Effector memory CD4-positive, alpha-beta T cell (primary cell): ENCODE results near the gene ERRFI1.
"Not testable (repeated sequence)": the region's sequence is repeated elsewhere in the genome, so short reads cannot be mapped to it uniquely, and the experiment has no call there.

ENCODE experiments used
- DNase-seq, 3 donors: peaks; one replicate each; pipeline ENCODE4 v3.0.0-alpha.2; 2020
- H3K27ac ChIP-seq: 2 replicates; pipeline ENCODE4 v1.7.0; 2013; ENCODE audit warnings: mild to moderate bottlenecking, low read length, moderate library complexity; ENCODE audit not compliant: insufficient read depth, poor library complexity, severe bottlenecking
- H3K27me3 ChIP-seq: replicated peaks from 2 replicates; pipeline ENCODE4 v1.7.0; 2013; ENCODE audit warnings: mild to moderate bottlenecking, low read length; ENCODE audit not compliant: insufficient read depth, control insufficient read depth, poor library complexity, severe bottlenecking
- H3K36me3 ChIP-seq: 2 replicates; pipeline ENCODE4 v1.7.0; 2013; ENCODE audit warnings: mild to moderate bottlenecking, low read length, moderate library complexity; ENCODE audit not compliant: control insufficient read depth, insufficient read depth
- H3K4me1 ChIP-seq: 2 replicates; pipeline ENCODE4 v1.7.0; 2013; ENCODE audit warnings: low read length, mild to moderate bottlenecking; ENCODE audit not compliant: control insufficient read depth, insufficient read depth, poor library complexity, severe bottlenecking
- H3K4me3 ChIP-seq: 2 replicates; pipeline ENCODE4 v1.7.0; 2013; ENCODE audit warnings: low read length, low read depth, mild to moderate bottlenecking; ENCODE audit not compliant: insufficient read depth, poor library complexity, severe bottlenecking
- H3K9me3 ChIP-seq: 2 replicates; pipeline ENCODE4 v1.7.0; 2013; ENCODE audit warnings: mild to moderate bottlenecking, low read length, moderate library complexity; ENCODE audit not compliant: control insufficient read depth

ERRFI1 gene

DNA sequence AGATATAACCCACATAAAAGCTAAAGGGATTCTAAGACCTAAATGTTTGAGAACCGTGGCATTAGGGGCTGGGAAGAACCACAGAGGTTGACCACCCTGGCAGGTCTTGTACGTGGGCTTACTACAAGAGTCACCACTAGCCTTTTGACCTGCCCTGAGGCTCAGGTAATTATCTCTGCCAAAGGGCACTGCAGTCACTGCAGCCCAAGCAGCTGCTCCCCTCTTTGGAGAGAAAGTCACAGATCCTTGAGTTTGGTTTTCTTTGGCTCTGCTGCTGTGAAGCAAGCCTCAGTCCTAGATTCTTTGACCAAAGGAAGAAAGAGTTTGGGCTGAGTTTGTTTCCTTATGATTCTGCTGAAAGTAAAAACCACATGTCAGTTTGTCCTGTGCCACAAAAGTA is 53.0 kb downstream of the ERRFI1 start:
- Histone ChIP-seq H3K27ac (no peak overlapping the region), H3K36me3 (peaks cover 39% of the 10 kb centered on the region), H3K9me3 (no peaks in the 10 kb centered on the region), H3K4me1 (no peaks in the 10 kb centered on the region), H3K27me3 (no peaks in the 10 kb centered on the region), H3K4me3 (no peak overlapping the region)
- DNase-seq, result no peak

DNA sequence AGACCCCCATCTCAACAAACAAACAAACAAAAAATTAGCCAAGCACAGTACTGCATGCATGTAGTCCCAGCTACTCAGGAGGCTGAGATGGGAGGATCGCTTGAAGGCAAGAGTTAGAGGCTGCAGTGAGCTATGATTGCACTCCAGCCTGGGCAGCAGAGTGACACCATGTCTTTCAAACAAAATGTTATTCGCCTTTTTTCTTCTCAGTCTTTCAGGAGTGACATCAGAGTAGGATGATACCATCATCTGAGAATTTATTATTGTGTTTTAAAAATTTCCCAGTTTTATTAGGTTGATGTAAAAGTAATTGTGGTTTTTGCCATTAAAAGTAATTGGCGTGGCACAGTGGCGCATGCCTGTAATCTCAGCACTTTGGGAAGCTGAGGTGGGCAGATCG is 53.8 kb downstream of the ERRFI1 start:
- Histone ChIP-seq H3K9me3 (no peaks in the 10 kb centered on the region), H3K27me3 (no peaks in the 10 kb centered on the region), H3K4me1 (no peaks in the 10 kb centered on the region), H3K27ac (no peak overlapping the region), H3K4me3 (no peak overlapping the region), H3K36me3 (peaks cover 41% of the 10 kb centered on the region)
- no peak for DNase-seq

DNA sequence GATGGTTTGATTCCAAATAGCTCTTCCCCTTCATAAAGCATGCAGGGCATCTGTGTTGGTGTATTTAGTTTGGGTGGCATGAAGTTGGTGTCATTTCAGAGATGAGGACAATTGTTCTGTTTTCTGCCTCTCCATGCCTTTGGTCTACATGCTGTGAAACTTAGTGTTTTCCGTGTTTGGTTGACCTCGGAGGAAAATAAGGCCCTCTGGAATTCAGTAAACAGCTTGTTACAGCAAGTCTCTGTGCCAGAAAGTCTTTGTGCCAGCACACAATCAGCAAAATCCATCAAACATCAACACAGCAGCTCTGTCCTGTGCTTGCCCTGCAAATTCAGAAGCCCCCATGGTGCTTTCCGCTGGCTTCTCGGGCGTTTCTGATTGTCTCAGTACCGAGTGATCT is 55.1 kb downstream of the ERRFI1 start:
- H3K36me3 ChIP-seq, result peaks cover 49% of the 10 kb centered on the region
- H3K4me1 ChIP-seq, result no peaks in the 10 kb centered on the region
- DNase-seq, result no peak
- no peak overlapping the region for H3K4me3 ChIP-seq
- H3K27ac ChIP-seq, result no peak overlapping the region
- H3K27me3 ChIP-seq, result no peaks in the 10 kb centered on the region
- no peaks in the 10 kb centered on the region for H3K9me3 ChIP-seq

DNA sequence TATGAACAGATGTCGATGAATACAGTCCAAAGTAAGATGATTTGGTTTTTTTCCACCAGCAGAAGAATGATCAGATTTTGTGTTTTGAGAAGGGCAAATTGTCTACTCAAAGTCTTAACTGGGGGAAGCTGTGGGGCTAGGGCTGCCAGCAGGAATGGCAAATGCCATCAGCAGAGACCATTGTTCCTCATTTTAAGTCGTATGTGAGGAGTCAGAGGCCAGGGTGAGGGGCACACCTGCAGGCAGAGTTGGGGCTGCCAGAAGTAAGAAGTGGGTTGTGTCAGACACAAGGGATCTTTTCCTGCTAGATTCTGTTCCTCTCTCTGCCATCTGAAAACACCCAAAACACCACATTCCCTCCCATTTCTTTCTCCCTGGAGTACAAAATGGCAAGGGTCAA is 55.9 kb downstream of the ERRFI1 start:
- H3K4me1 ChIP-seq, result no peaks in the 10 kb centered on the region
- H3K27ac ChIP-seq, result no peak overlapping the region
- peaks cover 52% of the 10 kb centered on the region for H3K36me3 ChIP-seq
- DNase-seq, result no peak
- H3K27me3 ChIP-seq, result no peaks in the 10 kb centered on the region
- no peak overlapping the region for H3K4me3 ChIP-seq
- no peaks in the 10 kb centered on the region for H3K9me3 ChIP-seq

DNA sequence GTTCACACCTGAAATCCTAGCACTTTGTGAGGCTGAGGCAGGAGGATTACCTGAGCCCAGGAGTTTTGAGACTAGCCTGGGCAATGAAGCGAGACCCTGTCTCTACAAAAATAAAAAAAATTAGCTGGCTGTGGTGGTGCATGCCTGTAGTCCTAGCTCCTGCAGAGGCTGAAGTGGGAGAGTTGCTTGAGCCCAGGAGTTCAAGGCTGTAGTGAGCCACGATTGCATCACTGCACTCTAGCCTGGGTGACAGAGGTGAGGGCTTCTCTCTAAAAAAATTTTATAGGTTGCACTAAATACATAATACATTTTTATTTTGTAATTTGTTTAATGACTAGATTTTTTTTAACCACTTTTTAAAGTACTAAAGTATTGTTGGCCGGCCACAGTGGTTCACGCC is 58.5 kb downstream of the ERRFI1 start:
- DNase-seq, result no peak
- peaks cover 64% of the 10 kb centered on the region for H3K36me3 ChIP-seq

DNA sequence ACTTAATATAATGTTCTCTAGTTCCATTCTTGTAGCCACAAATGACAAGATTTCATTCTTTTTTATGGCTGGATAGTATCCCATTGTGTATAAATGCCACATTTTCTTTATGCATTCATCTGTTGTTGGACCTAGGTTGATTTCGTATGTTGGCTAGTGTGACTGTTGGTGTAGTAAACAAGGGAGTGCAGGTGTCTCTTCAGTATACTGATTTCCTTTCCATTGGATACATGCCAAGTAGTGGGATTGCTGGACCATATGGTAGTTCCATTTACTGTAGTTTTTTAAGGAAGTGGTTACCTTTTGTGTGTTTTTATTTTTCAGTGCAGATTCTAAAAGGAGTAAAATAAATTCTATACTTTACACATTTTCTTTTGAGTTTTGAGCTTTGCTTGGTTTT is 58.9 kb downstream of the ERRFI1 start:
- no peak overlapping the region for H3K4me3 ChIP-seq
- H3K4me1 ChIP-seq, result peaks cover 10% of the 10 kb centered on the region
- peaks cover 59% of the 10 kb centered on the region for H3K36me3 ChIP-seq
- no peaks in the 10 kb centered on the region for H3K27me3 ChIP-seq
- no peaks in the 10 kb centered on the region for H3K9me3 ChIP-seq
- no peak overlapping the region for H3K27ac ChIP-seq
- DNase-seq, result no peak

More for the DNA sequence above, 58.5 kb downstream of the ERRFI1 start:
- H3K9me3 ChIP-seq, result no peaks in the 10 kb centered on the region
- H3K4me3 ChIP-seq, result no peak overlapping the region
- H3K4me1 ChIP-seq, result peaks cover 5% of the 10 kb centered on the region
- no peak overlapping the region for H3K27ac ChIP-seq
- no peaks in the 10 kb centered on the region for H3K27me3 ChIP-seq

DNA sequence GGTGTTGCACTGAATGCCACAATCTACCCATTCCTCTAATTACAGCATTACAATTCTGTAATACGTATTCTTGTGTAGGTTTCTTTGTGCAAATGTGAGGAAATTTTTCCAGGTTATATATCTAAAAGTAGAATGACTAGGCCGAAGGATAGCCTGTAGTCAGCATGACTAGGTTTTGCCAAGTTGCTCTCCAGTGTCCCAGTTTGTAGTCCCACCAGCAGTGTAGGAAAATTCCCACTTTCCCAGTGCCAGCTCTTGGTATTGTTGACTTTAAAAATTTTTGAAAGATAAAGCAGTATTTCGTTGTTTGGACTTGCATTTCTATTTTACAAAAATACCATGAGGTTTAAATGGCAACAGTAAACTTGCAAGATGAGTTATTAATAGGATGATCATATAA is 61.6 kb downstream of the ERRFI1 start:
- Histone ChIP-seq H3K36me3 (peaks cover 36% of the 10 kb centered on the region), H3K4me3 (no peak overlapping the region), H3K9me3 (no peaks in the 10 kb centered on the region), H3K4me1 (peaks cover 19% of the 10 kb centered on the region), H3K27me3 (no peaks in the 10 kb centered on the region), H3K27ac (no peak overlapping the region)
- DNase-seq, result no peak

DNA sequence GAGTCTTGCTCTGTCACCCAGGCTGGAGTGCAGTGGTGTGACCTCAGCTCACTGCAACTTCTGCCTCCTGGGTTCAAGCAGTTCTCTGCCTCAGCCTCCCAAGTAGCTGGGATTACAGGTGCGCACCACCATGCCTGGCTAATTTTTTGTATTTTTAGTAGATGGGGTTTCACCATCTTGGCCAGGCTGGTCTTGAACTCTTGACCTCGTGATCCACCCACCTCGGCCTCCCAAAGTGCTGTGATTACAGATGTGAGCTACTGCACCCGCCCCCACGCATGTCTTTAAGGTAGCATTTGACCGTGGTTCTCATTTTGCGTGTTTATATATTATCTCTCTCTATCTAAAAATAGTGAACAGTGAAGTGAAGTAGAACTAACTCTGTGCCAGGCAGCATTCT is 62.3 kb downstream of the ERRFI1 start:
- not testable (repeated sequence) for H3K9me3 ChIP-seq, H3K27ac ChIP-seq, H3K4me3 ChIP-seq, DNase-seq, H3K27me3 ChIP-seq
- peaks cover 19% of the 10 kb centered on the region for H3K4me1 ChIP-seq
- H3K36me3 ChIP-seq, result peaks cover 36% of the 10 kb centered on the region

DNA sequence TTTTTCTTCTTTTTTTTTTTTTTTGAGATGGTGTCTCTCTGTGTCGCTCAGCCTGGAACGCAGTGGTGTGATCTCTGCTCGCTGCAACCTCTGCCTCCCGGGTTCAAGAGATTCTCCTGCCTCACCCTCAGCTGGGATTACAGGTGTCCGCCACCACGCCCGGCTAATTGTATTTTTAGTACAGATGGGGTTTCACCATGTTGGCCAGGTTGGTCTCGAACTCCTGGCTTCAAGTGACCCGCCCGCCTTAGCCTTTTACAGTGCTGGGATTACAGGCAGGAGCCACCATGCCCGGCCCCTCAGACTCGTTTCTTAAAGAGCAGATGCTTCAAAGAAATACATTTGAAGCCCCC is 62.8 kb downstream of the ERRFI1 start:
- not testable (repeated sequence) for H3K27me3 ChIP-seq, DNase-seq, H3K9me3 ChIP-seq, H3K27ac ChIP-seq, H3K4me3 ChIP-seq
- Histone ChIP-seq H3K36me3 (peaks cover 36% of the 10 kb centered on the region), H3K4me1 (peaks cover 19% of the 10 kb centered on the region)

DNA sequence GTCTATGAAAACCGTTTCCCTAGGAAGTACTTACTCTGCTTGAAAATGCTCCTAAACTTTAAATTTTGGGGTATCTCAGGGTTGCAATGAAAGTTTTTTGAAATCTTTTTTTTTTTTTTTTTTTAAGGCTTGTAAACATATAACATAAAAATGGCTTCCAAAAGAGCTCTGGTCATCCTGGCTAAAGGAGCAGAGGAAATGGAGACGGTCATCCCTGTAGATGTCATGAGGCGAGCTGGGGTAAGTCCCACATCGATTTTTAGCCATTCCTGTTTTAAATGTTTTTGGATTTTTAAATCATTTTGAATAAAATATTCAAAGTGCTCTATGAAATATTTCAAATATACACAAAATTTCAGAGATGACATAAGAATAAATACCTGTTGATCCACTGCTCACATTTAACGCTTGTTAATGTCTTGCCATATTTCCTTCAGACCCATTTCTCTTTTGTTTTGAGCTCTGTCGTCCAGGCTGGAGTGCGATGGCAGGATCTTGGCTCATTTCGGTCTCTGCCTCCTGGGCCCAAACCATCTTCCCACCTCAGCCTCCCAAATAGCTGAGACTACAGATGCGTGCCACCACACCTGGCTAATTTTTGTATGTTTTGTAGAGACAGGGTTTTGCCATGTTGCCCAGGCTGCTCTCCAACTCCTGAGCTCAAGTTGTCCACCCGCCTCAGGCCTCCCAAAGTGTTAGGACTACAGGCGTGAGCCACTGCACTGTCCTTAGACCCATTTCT is 63.3 kb downstream of the ERRFI1 start:
- DNase-seq, result no peak
- H3K36me3 ChIP-seq, result peaks cover 36% of the 10 kb centered on the region
- peak overlapping the region; percentile 86 for H3K4me3 ChIP-seq
- peaks cover 19% of the 10 kb centered on the region for H3K4me1 ChIP-seq
- no peaks in the 10 kb centered on the region for H3K27me3 ChIP-seq
- H3K27ac ChIP-seq, result peak overlapping the region; percentile 93
- no peaks in the 10 kb centered on the region for H3K9me3 ChIP-seq
